SW480 (cell line): ENCODE results near the gene USP20.

Experiments
- DNase-seq: peaks from one replicate; pipeline ENCODE4 v3.0.0-alpha.2; 2016; ENCODE audit warnings: low spot score

The USP20 gene

GRCh38 chr9:129875687-129876395 is 40.6 kb downstream of the USP20 start:
- no peak for DNase-seq

GRCh38 chr9:129876815-129877214 is 41.6 kb downstream of the USP20 start:
- no peak for DNase-seq

GRCh38 chr9:129878291-129878690 is 43.0 kb downstream of the USP20 start:
- no peak for DNase-seq

GRCh38 chr9:129879103-129879699 is 43.9 kb downstream of the USP20 start:
- DNase-seq = no peak

GRCh38 chr9:129879991-129880653 is 44.9 kb downstream of the USP20 start:
- DNase-seq = no peak

GRCh38 chr9:129880654-129881546 is 45.6 kb downstream of the USP20 start:
- no peak for DNase-seq

- DNase-seq = no peak
These were observed 46.5 kb downstream of the USP20 start for GRCh38 chr9:129881547-129882324.

GRCh38 chr9:129884220-129885017 is 49.2 kb downstream of the USP20 start:
- peak; percentile 79 for DNase-seq

- no peak for DNase-seq
These were observed 49.9 kb downstream of the USP20 start for GRCh38 chr9:129885018-129885669.

- DNase-seq = peak; percentile 85
These were observed 50.4 kb downstream of the USP20 start for GRCh38 chr9:129885670-129886106.

GRCh38 chr9:129886226-129887174 is 51.2 kb downstream of the USP20 start:
- no peak for DNase-seq

GRCh38 chr9:129887334-129888292 is 52.4 kb downstream of the USP20 start:
- peak; percentile 81 for DNase-seq

GRCh38 chr9:129888293-129889121 is 53.2 kb downstream of the USP20 start:
- peak; percentile 95 for DNase-seq

GRCh38 chr9:129889122-129889940 is 54.1 kb downstream of the USP20 start:
- no peak for DNase-seq

- DNase-seq = no peak
These were observed 54.9 kb downstream of the USP20 start for GRCh38 chr9:129889941-129890717.
